ENCODE measurements around the gene NAA50.

NAA50 gene

GRCh38 chr3:113741620-113742019, 4.4 kb downstream of the NAA50 start:
- no peak for DNase-seq

GRCh38 chr3:113741086-113741485, 5.0 kb downstream of the NAA50 start:
- no peak for DNase-seq

- DNase-seq = peak; percentile 18
Observed at GRCh38 chr3:113736548-113737089, 9.4 kb downstream of the NAA50 start.

DNA sequence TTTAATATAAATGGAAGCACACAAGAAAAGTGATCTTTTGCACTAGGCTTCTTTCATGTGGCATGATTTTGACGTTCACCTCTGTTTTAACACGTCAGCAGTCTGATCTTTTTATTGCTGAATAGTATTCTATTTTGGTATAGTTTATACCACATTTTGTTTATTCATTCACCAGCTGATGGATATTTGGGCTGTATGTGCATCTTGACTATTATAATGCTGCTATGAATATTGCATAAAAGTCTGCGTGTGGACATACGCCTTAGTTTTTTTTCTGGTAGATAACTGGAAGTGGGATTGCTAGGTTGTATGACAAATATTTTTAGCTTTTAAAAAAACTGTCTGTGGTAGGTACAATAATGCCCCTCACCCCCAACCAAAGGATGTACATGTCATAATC, 14.4 kb downstream of the NAA50 start:
- no peak for DNase-seq

GRCh38 chr3:113730550-113730949, 15.5 kb downstream of the NAA50 start:
- no peak for DNase-seq

- DNase-seq = no peak
Observed at GRCh38 chr3:113728661-113729060, 17.4 kb downstream of the NAA50 start.

- DNase-seq = no peak
Observed at GRCh38 chr3:113721636-113722035, 24.4 kb downstream of the NAA50 start.

DNA sequence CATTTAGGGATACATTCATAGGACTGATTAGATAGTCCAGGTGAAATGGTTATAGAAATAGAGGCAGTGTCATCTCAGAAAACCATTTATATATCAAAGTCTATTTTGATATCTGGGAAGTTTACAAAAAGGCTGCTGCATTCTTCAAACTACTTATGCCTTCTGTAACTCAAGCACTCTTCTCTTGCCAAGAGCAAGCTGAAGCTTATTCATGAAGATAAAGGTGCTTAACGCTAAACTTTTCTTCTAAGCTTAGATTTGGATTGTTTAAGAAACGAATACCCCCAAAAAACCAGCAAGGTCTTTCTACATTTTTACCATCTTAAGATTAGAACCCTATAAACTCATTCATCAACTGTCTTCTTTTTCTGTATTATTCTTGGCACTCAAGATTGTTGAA, 26.3 kb downstream of the NAA50 start:
- no peak for DNase-seq

GRCh38 chr3:113719294-113719693, 26.8 kb downstream of the NAA50 start:
- no peak for DNase-seq

DNA sequence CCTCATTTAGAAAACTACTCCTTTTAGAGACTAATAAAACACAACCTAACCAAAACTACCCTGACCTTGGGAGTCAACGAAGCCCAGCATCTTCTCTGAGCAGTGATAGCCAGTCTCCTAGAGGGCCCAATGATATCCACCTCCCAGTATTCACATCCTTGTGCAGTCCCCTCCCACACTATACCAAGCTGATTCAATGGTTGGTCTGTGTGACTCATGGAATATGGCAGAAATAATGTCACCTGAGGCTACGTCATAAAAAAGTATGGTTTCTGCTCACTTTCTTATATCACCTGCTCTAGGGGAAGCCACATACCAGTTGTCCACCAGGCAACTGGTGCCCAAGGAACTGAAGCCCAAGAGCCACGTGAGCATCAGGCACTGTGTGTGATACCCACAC, 28.2 kb downstream of the NAA50 start:
- DNase-seq = no peak

DNA sequence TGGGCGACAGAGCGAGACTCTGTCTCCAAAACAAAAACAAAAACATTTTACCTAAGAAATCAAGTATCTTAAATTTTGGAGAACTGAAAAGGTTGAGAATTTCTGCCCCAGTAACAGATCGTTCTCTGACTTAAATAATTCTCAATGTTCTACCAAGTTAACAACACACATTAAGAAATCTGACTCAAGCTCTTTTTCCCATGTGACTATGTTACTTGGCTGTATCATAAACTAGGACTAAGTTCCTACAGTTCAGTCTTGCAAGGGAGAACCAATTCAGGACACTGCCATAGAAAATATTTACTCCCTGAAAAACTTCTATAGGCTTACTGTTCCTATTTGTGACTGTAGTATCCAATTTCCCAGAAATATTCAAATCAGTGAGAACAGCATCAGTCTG, 28.7 kb downstream of the NAA50 start:
- no peak for DNase-seq

DNA sequence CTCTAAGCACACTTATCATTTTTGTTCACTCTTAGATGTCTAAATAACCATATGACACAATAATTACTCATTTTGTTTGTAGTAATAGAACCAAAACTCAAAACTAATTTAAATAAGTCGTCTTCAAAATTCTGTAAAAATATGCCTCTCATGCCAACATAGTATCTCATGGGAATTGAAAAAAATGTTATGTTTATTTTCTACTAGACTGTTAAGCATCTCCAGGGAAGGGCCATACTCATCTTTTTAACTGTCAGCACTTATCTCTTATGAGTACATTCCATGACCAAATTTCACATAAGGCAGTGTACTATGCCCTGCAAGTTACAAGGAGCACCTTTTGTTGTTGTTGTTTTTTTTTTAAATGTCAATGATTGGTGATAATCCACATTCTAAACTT, 31.3 kb downstream of the NAA50 start:
- no peak for DNase-seq

GRCh38 chr3:113712129-113712528, 33.9 kb downstream of the NAA50 start:
- DNase-seq = no peak

DNA sequence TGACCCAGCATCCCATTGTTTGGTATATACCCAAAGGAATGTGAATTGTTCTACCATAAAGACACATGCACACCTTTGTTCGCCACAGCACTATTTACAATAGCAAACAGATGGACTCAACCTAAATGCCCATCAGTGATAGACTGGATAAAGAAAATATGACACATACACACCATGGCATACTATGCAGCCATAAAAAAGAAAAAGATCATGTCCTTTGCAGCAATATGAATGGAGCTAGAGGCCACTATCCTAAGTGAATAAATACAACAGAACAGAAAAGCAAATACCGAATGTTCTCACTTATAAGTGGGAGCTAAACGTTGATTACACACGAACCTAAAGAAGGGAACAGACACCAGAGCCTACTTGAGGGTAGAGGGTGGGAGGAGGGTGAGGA, 38.2 kb downstream of the NAA50 start:
- DNase-seq = no peak

GRCh38 chr3:113698956-113699355, 47.1 kb downstream of the NAA50 start:
- DNase-seq = no peak

- no peak for DNase-seq
Observed at GRCh38 chr3:113698213-113698742, 47.8 kb downstream of the NAA50 start.

DNA sequence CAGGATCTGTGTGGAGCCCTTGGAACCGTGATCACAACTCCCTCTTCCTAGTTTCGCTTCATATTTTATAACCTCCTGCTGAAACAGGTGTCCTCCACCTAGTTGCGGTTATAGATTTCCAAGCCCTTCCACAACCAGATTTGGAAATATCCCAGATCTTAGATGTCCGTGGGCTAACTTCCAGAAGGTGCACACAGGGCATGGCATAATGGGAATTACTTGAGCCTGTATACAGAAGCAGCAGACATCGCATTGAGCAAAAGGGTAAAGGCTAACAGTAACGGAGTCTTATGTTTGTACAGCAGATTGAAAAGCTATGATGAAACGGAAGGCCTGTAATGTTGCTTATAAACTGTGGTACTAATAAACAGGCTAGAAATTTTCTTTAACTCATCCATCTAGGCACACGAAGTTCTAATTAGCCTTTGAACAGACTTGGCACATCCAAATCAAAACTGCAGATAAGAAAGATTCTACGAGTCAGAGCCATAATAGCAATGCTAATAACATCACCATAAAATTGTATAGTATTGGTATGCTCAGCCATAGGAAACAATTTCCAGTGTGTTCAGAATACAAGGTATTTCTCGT, 48.5 kb downstream of the NAA50 start:
- no peak for DNase-seq

DNA sequence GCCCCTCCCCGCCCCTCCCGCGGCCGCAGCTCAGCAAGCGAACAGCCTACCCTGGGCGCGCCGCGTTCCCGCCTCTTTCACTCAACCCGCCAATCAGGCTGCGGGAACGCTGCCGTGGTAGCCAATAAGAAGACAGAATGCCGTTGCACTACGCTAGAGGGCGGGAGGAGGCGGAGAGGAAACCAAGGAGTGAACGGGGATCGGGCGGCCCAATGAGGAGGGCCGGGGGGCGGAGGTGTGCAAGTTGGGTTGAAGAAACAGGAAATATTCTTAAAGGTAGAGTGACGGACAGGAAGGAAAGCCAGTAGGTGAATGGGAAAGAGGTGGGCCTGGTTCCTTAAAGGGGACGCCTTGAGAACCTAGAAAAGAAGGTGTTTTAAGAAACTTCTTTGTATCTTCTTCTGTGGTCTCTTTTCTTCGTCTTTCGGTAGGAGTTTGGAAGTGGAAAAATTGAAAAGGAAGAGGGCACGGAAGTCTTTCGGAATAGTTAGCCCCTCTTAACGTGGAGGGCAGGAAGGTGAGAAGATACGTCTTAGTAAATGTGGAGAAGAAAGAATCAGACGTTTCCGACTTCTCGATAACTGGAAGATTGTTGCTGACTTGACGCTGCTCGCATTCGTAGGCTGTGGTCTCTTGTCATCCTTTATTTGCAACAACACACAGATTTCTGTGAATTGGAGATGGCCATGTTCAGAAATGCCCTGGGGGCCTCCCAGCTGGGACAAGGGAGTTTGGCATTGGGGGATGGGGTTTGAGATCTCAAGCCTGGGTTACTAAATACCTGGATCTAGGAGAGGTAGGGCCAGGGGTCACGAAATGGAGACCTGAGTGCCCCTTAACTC, 49.2 kb downstream of the NAA50 start:
- peak; percentile 99 for DNase-seq

- no peak for DNase-seq
Observed at GRCh38 chr3:113695786-113696645, 50.0 kb downstream of the NAA50 start, which contains the start of gene USF3. TSS of gene USF3 (minus strand) at chr3:113696642. CDS start at chr3:113674878, 21,764 bp downstream.

- peak; percentile 6 for DNase-seq
Observed at GRCh38 chr3:113695431-113695785, 50.6 kb downstream of the NAA50 start.

GRCh38 chr3:113690482-113690881, 55.6 kb downstream of the NAA50 start:
- DNase-seq = no peak

DNA sequence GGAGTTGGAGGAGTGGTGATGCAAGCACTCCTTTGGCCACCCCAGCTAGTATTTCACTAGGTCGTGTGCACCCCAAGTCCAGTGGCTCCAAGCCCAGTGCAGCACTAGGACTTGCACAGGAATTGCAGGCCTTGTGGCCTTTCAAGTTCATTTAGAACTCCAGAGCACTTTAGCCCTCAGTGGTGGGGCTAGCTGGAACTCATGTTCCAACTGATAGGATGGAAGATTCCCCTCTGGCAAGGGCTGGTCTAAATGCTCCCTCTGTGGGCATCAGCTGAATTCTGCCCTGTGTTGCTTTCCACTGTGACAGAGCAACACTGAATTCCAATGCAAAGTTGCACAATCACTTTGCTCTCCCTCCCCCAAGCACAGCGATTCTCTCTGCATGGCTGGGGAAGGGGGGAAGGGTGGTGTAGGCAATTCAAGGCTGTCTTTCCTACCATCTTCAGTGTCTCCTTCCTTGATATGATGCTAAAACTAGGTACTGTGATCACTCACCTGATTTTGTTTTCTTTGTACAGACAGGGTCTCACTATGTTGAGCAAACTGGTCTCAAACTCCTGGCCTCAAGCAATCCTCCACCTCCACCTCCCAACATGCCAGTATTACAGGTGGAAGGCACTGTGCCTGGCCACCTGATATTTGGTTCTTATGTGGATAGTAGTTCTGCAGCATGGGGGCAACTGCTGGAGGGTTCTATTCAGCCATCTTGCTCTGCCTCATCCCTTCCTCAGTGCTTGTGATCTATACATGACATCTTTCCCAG, 59.9 kb downstream of the NAA50 start:
- DNase-seq = no peak
